HL-60/S4 treated with phorbol 12-myristate 13-acetate at 8.2 ng/mL for 4 days and 3 days (cell line): ENCODE measurements around the gene ATP8B1.
"Not testable (repeated sequence)": the region's sequence is repeated elsewhere in the genome, so short reads cannot be mapped to it uniquely, and the experiment has no call there.

Experiments
- in situ Hi-C: fragments of 300-500 bp; cut with MboI; formaldehyde crosslinking; loops from 2 replicates; pipeline ENCODE4 v1.15.0; 2022; ENCODE audit warnings: low sequenced_read_pairs

The ATP8B1 gene

DNA sequence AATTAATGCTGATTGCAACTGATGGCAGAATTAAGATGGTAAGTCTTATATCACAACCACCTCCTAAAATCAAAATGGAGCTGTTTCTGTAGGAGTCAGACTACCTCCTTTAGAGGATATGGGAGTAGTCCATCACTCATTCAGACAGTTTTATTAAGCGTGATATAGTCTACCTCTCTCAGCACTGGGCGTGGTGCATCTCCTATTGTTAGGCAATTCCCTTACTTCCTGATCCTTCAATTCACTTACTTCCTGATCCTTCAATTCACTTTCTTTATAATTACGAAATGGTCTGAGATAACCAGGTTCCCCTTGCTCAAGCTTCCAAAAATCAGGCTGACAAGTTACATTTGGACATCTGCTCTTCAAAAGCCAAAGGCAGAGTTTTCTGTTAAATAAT is 31.9 kb downstream of the ATP8B1 start:
- in situ Hi-C loops = no loop called here

DNA sequence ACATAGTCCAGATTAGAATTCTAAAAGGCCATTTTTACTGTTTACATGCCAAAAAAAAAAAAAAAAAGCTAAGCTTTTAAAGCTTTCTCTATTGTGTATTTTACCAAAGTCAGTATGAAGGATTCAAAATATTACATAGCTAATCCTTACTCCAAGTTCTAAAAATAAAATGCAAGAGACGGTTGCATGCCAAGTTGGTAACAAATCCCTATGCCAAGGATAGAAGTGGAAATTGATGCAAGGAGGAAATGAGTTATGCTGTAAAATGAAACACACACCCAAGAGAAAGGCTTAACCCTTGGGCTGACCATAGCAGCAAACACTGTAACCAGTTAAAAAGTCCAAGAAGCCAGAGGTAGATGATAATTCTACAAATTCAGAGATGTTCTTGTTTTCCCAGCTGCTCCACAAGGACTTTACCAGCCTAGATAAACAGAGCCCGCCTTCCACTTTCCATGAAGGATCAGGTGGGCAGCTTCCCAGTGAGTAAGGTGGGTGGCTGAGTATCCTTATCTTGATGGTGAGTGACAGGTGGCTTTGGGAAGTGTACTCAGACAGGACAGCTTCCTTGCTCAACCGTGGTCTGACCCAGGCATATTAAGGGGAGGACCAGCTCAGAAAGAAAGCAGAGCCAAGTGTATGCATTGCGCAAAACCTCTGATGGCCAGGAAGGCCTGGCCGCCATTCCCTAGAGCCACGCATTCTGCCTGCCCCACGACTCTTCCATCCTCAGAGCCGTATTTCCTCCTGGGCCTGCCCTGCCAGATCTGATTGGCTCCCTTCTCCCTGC is 34.4 kb downstream of the ATP8B1 start:
- in situ Hi-C loops = no loop called here

DNA sequence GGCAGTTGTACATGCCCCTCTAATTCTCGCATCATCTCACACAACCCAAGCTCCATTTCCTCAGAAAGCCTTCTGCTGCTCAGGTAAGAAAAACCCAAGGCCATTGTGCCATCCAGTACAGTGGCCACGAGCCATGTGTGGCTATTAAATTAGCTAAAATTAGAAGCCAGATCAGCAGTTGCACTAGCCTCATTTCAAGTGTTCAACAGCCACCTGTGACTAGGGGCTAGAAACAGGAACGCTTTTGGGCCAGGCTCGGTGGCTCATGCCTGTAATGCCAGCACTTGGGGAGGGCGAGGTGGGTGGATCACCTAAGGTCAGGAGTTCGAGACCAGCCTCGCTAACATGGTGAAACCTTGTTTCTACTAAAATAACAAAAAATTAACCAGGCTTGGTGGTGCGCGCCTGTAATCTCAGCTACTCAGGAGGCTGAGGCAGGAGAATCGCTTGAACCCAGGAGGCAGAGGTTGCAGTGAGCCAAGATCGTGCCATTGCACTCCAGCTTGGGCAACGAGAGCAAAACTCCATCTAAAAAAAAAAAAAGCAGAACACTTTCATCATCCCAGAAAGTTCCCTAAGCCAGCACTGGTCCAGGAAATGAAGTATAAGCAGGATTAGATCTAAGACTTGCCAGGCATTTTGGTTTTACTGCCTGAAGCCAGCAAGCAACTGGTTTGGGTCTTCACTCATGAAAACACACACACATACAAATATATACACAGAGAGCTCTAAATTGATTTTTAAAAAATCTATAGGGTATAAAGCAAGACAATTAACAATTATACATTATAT is 35.7 kb downstream of the ATP8B1 start:
- in situ Hi-C loops = no loop called here

DNA sequence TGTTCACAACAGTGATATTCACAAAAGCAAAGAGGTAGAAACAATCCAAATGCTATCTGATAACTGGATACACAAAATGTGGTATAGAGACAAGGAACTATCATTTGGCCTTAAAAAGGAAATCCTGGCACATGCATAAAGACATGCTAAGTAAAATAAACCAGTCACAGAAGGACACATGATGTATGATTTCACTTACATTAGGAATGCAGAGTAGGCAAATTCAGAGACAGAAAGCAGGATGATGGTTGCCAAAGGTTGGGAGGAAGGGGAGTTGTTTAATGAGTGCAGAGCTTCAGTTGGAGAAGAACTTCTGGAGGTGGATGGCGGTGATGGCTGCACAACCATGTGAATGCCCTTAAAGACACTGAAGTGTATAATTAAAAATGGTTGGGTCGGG is 38.1 kb downstream of the ATP8B1 start:
- in situ Hi-C loops = no loop called here

GRCh38 chr18:57764087-57764486 is 39.0 kb downstream of the ATP8B1 start:
- in situ Hi-C loops = no loop called here

GRCh38 chr18:57762686-57763085 is 40.4 kb downstream of the ATP8B1 start:
- in situ Hi-C loops = no loop called here

DNA sequence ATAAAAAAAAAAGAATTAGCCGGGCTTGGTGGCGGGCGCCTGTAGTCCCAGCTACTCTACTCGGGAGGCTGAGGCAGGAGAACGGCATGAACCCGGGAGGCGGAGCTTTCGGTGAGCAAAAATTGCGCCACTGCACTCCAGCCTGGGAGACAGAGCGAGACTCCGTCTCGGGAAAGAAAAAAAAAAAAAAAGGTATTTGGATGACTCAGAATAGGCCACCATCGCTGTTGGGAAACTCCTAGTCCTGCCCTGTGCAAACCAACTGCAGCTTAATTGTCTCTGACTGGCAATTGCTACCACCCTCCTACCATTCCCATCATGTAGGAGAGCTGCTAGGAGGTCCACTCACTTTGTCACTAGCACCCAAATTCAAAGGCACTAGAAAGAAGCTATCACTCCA is 43.5 kb downstream of the ATP8B1 start:
- in situ Hi-C loops = no loop called here

DNA sequence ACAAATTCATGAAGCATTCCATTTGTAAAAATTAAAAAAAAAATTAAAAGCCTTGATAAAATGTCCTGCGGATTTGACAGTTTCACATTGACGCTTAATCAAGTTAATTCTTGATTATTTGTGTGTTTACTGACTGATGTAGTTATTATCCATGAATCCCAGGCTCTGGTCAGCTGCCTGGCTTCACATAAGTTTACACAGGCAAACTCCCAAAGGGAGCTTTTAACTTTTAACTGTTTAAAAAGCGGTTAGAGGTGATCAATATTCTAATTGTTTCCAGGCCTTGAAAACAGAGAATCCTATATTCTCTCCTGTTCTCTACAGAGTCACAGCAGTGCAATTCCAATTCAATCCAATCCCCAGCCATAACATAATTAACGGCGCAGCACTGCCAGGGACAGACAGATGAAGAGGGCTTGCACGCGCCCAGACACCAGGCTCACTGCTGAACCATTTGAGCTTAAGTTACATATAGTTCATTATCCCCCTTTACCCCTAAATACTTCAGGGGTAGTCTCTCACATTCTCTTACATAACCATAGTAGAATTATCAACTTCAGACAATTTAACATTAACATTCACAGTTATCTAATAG is 47.5 kb downstream of the ATP8B1 start:
- in situ Hi-C loops = no loop called here

- in situ Hi-C loops = no loop called here
These were observed 48.4 kb downstream of the ATP8B1 start for GRCh38 chr18:57754577-57755338.

GRCh38 chr18:57753063-57753462 is 50.1 kb downstream of the ATP8B1 start:
- in situ Hi-C loops = no loop called here

DNA sequence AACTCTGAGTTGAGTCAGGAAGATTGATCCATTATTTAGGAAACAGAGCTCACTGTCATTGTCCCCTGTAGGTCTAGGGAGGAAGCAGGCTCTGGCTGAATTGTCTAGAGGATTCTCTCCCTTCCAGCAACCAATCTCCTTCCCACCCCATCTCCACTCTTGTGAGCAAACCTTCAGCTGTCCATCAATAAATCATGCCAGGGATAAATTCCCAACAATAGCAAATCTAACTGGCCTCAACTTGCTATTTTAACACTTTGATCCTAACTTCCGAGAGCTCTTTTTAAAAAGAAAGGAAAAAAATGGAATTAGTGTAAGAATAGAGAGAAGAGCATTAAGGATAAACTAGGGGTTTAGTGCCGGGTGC is 53.5 kb downstream of the ATP8B1 start:
- in situ Hi-C loops = no loop called here

DNA sequence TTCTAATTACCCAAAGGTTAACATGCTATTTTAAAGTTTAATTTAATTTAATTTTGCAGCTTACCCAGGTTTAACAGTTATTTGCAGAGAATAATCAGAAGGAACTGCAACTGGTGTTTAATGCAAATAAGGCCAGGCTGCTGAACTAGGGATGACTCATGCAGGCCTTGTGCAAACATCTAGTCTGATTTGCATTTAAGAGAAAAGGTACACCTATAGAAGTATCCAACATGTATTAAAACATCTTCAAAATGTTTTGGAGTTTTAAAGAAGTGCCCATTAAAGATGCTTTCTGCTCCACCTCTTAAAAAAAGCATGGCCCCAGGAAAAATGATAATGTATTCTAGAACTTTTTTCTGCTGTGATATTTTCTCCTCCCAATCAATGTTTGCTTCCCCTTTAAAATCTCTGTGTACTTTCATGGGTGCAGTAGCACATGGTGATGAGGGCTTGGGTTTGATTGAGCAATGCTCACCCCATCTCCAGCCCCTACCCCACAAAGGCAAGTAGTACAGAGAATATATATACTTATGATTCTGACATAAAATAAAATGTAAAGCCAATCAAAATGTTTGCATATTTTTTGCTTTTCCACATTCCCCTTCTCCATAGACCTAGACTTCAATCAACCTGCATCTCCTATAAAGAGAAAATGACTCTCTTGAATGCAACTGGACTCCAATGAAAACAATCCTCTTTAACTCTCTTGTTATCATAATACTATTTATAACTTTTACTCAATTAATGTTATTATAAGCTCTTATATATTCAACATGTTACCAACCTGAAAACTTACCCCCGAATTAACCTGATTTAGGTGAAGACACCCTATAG is 54.1 kb downstream of the ATP8B1 start:
- in situ Hi-C loops = no loop called here

DNA sequence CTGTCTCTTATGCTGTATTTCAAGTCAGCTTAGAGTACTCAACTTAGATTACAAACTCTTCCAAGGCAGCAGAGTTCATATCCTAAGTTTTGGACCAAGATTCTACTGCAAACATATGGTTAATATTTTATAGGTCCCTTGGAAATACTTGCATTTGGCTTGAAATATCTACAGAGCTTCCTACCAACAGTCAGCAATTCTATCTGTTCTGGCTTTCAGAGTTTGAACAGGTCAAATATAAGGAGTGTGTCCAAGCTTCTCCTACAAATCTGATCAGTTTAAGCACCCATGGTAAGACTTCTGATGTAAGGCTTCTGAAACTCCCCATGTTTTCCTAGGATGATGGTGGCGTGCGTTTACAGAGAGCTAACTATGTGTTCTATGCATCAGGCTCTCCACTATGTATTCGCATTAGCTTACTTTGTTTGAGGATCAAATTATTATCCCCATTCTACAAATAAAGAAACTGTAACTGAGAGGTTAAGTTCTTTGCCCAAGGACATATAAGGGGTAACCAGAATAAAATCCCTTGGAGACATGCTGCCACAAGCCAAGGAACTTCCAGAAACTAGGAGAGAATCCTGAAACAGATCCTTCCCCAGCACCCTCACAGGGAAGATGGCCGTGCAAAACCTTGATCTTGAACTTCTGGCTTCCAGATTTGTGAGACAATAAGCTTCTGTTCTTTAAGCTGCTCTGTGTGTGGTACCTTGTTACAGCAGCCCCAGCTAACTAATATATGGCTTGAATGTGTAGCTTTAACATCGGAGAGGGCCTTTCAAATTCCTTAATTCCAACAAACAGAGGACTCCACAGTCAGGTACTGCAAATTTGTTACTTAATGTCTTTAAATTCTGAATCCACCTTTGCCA is 55.1 kb downstream of the ATP8B1 start:
- in situ Hi-C loops = no loop called here

GRCh38 chr18:57744211-57744694 is 58.9 kb downstream of the ATP8B1 start:
- in situ Hi-C loops = no loop called here

DNA sequence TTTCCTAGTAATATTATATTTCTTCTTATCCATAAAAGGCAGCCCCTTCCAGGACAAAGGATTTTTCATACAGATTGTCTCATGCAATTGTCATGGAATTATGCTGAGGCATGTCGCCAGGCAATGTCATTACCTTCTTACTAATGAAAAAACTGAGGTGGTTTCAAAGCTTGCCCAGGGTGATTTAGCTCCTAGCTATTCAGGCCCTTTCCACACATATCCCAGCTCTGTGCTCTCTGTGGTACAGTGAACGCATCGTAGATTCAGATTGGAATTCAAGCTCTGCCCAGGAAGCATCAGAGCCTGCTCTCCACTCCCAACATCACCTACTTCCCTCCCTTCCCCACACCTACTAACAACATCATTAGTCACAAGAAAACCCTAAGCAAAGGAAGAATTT is 60.1 kb downstream of the ATP8B1 start:
- in situ Hi-C loops = no loop called here

- in situ Hi-C loops = no loop called here
These were observed 61.8 kb downstream of the ATP8B1 start for GRCh38 chr18:57741273-57741672.

GRCh38 chr18:57738078-57738477 is 65.0 kb downstream of the ATP8B1 start:
- in situ Hi-C loops = no loop called here

DNA sequence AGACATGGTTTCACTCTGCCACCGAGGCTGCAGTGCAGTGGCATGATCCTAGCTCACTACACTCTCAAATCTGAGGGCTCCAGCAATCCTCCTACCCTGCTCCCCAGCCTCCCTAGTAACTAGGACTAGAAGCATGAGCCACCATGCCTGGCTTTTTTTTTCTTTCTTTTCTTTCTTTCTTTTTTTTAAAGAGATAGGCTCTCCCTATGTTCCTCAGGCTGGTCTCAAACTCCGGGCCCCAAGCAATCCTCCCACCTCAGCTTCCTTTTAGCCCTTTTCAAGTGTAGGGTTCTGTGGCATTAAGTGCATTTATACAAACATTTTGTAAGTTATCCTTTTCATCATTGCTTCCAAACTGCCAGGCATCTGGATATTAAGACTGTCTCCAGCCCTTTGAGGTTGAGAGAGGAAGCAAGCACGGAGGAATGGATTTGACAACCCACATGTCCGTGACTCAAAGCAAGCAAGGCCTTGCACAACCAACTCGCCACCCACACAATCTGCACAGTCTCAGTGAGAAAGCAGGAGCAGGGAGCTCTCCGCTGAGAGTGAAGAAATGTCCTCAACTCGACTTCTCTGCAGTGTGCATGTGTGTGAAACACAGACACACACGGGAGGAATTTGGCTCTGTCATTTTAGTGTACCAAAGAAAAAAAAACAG is 65.6 kb downstream of the ATP8B1 start:
- in situ Hi-C loops = no loop called here

DNA sequence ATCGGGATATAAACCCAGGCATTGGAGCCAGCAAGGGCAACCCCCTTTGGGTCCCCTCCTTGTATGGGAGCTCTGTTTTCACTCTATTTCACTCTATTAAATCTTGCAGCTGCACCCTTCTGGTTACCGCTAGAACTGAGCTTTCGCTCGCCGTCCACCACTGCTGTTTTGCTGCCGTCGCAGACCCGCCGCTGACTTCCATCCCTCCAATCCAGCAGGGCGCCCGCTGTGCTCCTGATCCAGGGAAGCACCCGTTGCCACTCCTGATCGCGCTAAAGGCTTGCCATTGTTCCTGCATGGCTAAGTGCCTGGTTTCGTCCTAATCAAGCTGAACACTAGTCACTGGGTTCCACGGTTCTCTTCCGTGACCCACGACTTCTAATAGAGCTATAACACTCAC is 68.1 kb downstream of the ATP8B1 start:
- in situ Hi-C loops = not testable (repeated sequence)
